Suprapubic skin (tissue), 3 donors: ENCODE results near the gene IFNAR1.

Source experiments
- CTCF ChIP-seq, 2 donors: fragments of 200-600 bp in 1 of 2; fragments of 450-650 bp in 1 of 2; sonication (generic) in 1 of 2; IDR thresholded peaks; one replicate each; pipeline ENCODE4 v1.5.1; 2016 to 2019; ENCODE audit warnings: antibody characterized with exemption in 2 of 2, mild to moderate bottlenecking in 1 of 2, moderate library complexity in 1 of 2
- EP300 ChIP-seq: sonication (generic); formaldehyde crosslinking; IDR thresholded peaks from one replicate; pipeline ENCODE4 v1.6.1; 2017; ENCODE audit warnings: antibody characterized with exemption

DNA sequence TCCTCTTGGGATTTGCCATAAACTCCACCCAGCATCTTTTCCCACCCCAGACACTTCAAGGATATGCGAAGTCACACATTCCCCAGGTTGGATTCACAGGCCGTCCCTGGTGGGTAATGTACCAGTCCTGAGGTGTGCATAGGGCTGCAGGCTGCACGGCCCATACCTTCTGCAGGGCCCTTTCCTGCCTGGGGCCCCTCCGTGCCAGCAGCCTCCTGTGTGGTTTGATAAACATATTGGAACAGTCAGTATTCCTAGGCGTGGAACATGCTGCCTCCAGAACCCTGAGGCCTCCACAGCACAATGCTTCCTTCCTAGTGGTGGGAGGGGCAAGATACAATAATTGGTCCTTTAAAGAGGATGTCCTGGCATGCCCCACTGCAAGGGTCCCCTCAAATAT is 32.0 kb upstream of the IFNAR1 start:
- TF ChIP-seq EP300 (no peak), CTCF (IDR thresholded peaks at IDR 0.05) (no peak)
